C1 segment of cervical spinal cord (tissue), 14 donors: ENCODE results near the gene AGAP1.
A peak's percentile ranks its signal among the peaks of the same experiment; 100 is the strongest.

ENCODE experiments used
- DNase-seq, 14 donors: peaks; one replicate each; lab custom pipeline; 2025; lab: John Stamatoyannopoulos, UW

Gene AGAP1

DNA sequence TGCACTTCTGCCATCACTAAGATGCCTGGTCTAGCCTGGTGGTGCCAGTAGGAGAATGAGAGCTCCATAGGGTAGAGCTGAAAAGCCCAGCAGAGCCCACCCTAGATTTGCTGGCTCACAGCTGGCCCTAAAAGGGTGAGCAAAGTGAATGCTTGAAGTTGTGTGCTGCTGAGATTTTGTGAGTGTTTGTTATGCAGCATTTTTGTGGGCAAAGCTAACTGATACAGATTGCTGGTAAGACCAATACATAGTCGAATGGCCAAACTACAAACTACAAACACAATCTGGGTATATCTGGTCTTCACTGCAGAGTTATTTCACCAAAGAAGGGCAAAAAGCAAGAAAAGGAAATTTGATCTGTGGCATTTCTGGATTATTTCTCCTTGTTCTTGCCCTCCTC lies 7.1 kb upstream of the AGAP1 start:
- no peak for DNase-seq

DNA sequence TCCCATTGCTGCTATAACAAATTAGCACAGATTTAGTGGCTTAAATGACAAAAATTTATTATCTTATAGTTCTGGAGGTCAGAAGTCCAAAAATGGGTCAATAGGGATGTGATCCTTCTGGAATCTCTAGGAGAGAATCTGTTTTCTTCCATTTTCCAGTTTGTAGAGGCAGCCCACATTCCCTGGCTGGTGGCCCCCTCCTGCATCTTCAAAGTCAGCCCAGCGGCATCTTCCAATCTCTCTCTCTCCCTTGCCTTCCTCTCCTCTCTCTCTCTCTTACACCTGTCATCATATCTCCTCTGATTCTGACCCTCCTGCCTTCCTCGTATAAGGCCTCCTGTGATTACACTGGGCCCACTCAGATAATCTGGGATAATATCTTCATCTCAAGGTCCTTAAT lies 3.9 kb upstream of the AGAP1 start:
- no peak for DNase-seq

DNA sequence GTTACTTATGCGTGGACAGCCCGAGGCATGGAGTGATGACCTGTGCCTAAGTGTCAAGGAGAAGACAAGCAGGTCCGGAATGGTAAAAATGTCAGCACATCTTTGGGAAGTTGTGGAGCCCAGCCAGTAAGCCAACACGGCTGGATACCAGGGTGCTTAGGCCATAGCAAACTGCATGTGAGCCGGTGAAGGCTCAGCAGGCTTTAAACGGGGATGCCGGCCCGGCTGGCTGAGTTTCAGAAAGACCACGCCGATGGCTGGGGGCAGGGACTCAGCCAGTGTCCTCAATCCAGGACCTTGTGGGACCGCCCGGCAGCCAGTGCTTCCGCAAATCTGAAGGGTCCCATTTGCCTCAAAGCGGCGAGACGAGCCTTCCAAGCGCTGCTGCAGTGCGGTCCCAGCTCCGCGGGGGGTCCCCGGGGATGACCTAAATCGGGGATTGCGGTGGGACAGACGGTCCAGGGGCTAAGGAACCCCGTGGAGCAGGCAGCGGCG lies 946 bp upstream of the AGAP1 start:
- peak in 1 of 14 donors; percentile 38 for DNase-seq

DNA sequence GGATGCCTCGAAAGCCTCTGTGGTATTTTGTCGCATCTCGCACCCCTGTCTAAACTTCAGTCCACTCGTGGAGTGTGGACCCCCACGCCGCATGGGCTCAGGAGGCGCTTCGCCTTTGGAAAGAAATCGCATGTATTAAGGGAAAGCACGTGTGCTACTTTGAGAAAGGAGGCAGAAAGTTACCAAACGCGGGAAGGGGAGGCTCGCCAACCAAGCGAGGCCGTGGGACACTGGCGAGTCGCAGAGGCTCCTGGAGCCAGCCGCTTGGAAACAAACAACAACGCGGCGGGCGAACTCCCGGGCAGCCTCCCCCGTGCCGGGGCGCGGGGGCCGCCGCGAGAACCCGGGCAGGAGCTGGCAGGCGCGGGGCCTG lies 455 bp upstream of the AGAP1 start:
- DNase-seq: no peak

DNA sequence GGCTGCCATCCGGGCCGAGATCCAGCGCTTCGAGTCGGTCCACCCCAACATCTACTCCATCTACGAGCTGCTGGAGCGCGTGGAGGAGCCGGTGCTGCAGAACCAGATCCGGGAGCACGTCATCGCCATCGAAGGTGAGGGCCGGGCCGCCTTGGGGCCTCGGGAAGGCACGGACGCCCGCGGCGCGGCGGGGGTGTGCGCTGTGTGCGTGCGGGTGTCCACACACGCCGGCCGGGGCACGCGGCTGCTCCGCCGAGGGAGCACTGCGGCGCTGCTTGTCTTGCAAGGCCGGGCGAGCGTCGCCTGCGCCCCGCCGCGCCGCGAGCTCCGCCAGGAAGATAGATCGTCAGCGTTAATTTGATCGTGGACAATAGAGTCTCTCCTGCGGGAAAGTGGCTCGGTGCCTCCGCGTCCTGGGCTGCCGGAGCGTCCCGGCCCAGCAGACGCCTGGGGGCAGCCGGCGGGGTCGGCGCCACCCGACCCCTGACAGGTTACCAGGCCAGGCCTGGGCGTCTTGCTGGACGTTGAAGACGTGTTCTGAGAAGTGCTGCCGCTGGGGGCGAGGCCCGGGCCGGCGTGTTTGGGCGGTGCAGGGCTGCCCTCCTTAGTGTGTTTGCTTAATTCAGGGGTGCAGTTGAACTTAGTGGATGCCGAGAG lies 1.0 kb downstream of the AGAP1 start:
- DNase-seq: peak in 5 of 14 donors; percentile 19 to 68 (median 44)

DNA sequence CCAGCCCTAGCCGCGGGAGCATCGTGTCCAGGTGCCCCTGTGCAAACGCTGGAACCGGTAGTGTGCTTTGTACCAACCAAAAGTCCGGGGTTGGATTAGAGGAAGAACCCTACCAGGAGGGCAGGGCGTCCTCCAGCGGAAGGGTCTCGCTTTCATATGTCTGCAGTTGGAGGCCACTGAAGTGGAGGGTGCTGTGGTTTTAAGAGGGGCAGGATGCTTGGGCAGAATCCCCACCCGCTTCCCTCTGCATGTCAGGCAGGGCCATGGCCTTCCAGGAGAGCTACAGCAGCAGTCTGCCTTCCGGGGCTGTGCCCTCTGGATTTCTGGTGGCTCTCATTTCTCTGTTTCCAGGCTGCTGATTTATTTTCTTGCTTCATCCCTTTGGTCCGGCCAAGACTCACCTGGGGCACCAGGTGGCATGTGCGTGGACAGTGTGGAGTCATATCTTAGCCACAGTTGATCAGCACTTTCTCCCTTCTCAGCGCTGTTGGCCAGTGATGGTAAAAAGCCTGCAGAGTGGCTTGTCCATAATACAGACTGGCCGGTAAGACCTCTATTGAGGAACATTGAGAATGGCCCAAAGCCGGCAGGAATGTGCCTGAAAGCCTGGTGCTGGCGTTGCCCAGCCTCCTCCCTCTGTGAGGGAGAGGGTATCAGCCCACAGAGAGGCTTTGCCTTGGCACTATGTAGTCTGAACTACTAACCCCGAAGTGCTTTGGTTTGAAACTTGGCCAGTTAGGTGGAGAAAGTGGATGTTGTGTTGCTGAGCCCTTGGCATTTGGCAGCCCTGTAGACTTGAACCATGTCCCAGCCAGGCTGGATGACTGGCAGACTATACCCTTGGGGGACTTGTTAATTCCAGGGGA lies 1.8 kb downstream of the AGAP1 start:
- DNase-seq: peak in 5 of 14 donors; percentile 16 to 61 (median 32)

DNA sequence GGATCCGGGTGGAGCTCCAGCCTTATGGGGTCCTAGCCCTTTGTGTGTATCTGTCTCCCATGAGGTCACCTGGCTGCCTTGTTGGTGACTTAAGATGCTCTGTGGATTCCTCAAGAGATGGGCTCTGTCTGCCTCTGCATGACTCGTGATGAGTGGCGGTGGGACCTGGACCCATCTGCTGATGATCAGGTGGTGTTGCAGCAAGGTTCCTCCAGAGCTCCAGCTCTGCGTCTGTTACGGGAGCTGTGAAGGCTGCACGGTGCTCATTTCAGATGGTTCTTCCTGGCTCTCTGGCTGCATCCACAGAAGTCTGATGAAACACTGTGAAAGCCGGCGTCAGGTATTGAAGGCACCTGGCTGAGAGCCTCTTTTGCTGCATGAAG lies 2.4 kb downstream of the AGAP1 start:
- DNase-seq: peak in 2 of 14 donors; percentile 34 to 47

DNA sequence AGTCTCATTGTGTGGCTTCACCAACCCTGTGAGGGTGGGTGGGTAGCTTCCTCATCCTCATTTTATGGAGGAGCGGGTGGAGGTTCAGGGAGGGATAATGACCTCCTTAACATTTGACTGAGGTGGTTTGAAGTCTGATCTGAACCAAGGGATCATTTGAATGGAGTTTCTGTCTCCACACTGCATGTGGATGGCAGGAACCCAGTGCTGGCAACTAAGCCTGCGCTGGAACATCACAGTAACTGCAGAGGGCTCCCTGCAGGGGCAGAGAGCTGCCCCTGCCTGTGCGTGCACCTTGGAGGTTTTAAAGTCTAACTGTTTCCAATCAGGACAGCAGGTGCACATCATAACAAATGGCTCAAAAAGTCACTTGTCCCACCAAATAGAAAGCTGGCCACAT lies 3.3 kb downstream of the AGAP1 start:
- DNase-seq: peak in 4 of 14 donors; percentile 13 to 35 (median 26)

DNA sequence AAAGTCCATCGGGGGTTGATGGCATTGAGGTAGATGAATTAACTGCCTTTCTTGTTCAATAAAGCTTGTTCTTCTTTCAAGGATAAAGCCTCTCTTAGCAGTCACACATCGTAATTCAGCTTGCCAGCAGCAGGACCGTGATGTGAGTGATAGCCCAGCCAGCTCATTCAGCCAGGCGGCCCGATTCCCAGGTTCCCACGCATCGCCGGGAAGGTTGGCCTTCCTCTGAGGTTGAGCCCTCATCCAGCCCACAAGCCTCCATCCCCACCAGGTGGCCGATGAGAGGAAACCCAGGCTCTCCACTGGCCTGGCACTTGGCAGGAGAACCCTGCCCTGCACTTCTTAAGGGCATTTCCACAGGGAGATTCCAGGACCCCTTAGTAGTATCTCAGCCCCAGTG lies 4.7 kb downstream of the AGAP1 start:
- DNase-seq: peak in 3 of 14 donors; percentile 10 to 45 (median 15)

DNA sequence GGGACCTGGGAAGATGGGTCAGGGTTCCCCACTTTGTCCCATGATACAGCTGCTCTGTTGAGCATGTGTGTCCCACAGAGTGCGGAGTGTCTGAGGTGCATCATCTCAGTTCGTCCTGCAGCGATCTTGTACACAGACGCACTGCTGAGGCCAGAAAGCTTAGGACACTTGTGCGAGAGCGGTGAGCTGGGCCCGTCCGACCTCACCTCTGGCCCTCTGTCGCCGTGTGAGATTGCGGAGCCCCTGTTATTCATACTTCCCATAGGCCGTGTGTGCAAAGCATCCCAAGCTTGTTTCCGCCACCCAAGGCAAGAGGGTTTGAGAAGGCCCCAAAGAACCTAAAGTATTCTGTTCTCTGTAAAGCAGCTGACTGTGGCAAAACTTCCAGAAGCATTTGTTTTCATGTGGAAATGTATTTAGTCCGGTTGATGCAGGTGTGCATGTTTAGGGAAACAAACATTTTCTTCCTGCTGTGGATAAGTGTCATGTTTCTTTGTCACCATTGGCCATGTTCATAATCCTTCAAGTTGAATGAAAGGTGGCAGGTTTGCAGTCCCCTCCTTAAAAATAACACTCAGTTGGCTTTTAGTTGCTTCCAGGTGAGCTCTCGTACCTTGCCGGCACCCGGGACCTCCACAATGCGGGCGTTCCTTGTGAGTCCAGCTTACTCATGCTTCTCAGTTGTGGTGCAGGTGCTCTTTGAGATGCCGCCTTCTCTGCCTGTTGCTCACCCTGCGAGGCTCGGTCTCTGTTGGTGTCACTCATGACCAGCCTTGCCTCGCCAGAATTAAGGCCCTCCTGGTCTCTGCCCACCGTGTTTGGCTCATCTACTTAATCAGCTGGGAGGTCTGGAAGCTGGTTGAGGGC lies 5.3 kb downstream of the AGAP1 start:
- DNase-seq: no peak

DNA sequence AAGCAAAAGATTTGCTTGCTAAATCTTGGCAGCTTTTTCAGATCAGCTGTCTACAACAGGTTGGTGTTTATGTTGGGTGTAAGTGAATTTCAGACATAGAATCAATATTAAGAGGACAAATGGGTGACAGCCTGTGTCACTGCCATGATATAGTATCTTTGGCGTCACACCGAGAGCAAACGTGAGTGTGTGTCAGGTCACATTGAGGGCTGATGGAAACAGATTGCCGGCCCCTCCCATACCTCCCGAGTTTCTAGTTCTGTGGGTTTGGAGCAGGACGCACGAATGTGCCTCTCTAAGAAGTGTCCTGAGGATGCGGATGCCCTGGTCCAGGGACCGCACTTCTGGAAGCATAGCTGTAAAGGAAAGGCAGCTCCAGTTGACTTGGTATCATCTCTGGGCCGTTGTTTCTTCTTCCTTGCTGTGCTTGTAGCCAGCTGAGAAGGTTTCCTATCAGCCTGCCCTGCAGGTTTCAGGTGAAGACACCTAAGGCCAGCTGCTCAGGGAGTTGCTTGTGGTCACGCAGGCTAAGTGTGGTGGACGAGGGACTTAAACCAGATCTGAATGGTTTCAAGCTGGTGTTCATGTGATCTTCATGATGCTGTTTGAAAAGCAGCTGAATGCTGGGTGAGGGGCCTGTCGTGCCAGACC lies 6.4 kb downstream of the AGAP1 start:
- no peak for DNase-seq

DNA sequence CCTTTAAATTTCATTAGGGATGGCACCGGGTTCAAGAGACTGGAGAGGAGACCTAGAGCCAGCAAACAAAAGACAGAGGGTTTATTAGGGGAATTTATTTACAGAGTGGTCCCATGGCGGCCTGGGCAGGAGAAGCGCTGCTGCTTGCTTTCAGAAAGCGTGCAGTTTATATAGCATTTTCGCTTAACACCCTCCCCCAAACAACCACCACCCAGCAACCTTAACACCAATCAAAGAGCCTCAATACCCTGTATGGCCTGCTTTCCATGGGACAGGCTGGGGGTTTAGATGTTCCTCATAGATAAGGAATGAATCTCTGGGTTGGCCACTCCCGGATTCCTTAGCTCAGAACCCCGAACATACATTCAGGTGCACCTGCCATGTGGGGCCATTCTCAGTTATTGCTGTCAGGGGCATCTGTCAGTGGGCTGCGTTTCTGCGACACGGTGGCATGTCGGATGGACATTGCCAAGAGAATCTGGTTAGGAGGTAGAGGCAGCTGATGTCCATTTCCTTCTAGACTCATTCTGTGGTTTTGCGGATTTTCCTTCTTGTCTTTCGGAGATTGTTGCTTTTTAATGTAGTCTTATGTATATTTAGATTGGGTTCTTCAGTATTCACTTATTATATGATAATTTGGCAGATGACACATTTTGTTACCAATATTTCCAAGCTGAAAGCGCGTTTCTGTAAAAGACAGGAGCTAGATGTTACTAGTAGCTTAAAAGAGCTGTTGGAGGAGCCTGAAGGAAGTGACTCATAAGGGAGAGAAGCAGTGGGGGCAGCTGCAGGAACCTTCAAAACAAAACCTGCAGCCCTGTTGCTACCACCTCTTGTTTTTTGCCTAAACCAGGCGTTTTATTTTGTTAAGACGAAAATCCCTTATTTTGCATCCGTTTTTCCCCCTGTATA lies 7.2 kb downstream of the AGAP1 start:
- no peak for DNase-seq

DNA sequence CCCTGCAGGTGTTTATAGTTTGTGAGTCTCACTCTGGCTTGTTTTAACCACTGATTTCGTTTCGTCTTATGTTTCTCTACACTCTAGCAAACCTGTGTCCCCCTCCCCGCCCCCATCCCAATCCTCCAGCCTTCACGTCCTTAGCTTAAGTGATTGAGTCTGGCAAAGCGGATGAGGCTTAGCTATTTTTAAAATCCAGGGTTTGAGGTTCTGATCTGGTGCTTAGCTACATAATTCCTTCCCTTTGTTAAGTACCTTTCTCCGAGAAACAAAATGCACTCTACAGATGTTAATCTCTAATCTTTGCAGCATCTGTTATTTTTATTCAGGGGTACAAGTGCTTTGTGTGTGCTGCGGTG lies 7.8 kb downstream of the AGAP1 start:
- DNase-seq: no peak

DNA sequence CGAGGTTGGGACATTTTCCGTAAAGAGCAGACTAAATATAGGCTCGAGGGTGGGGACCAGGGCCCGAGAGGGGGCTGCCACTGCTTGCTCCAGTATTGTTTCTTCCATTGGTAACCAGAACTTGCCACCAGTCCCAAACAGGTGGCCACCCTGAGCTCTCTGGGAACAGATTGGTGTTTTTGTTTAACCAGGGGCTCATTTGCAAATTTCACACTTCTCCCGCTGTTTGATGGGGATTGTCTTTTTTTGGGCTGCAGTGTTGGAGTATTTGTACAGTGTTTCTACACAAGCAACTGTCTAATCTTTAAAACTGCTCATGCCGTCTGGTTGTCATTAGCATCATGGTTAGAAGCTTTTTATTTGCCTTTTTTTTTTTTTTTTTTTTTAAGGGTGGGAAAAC lies 8.5 kb downstream of the AGAP1 start:
- peak in 1 of 14 donors; percentile 12 for DNase-seq

DNA sequence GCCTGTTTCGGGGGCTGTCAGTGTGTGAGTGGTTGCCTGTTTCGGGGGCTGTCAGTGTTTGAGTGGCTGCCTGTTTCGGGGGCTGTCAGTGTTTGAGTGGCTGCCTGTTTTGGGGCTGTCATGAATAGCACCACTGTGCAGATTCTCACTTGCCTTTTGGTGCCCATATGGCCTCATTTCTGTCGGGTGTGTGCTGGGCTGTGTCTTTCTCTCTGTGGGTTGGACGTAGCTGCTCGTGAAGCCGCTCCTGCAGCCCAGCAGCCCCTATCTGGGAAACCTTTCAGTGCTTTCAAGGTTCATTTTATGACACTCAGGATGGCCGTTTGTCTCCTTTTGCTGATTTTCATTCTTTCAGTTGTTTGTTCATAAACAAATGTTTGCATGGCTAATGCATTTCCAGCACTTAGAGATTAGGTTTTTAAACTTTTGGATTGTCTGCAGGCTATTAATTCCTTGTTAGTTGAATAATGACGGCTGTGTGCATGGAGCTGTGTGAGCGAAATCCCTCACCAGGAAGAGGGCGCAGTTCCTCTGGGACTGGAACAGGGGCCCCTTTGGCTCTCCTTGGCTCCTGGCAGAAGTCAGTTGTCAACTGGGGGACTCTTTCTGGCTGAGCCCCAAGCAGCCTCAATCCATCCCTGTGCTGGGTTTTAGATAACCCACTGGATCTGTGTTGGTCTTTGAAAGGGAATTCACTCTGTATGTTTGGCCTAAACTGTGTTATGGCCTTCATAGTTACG lies 10.8 kb downstream of the AGAP1 start:
- peak in 7 of 14 donors; percentile 10 to 55 (median 36) for DNase-seq

DNA sequence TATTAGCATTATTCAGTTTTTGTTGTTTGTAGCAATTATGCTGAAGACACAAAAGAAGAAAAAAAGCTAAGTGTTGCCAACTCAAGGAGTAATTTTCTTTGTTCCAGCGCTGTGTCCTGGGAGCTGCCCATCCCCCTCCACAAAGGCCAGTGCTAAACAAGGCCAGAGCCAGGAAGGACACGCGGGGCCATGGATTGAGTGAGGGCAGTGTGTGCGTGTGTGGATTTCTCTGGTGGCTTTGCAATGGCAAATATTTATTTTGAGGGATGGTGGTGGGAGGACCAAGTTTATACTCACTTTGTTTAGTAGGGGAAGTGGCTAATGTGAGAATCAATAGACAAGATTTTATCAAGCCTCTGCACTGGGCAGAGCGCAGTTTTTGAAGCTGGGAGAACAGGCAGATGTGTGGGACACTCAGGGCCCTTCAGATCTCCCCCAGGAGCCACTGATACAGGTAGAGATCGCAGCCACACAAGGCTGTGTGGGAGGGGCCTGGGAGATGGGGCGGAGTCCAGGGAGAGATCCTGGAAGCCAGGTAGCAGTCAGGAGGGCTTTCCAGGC lies 11.4 kb downstream of the AGAP1 start:
- DNase-seq: peak in 3 of 14 donors; percentile 36 to 55 (median 40)

DNA sequence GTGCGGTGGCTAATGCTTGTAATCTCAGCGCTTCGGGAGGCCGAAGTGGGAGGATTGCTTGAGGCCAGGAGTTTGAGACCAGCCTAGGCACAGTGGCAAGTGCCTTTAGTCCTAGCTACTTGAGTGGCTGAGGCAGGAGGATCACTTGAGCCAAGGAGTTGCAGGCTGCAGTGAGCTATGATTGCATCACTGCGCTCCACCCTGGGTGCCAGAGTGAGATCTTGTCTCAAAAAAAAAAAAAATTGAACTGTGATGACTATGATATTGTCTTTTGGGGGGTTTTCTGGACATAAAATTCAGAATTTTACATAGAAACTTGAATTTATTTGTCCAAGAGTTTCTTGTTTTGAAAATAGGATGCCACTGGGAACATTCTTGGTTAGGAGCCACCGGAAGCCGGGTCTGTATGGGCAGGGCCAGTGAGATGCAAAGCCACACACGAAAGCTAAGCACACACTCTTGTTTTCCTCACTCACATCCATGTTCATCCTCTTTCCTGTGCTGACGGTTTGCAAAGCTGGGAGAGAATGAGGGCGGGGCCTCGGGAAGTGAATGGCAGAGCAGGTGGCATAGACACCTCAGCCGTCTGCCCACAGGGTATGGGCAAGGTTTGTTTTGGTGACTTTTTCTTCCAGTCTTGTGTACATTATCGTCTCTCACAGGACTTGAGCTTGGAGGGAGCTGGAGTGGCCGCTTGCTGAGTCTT lies 12.6 kb downstream of the AGAP1 start:
- DNase-seq: no peak

DNA sequence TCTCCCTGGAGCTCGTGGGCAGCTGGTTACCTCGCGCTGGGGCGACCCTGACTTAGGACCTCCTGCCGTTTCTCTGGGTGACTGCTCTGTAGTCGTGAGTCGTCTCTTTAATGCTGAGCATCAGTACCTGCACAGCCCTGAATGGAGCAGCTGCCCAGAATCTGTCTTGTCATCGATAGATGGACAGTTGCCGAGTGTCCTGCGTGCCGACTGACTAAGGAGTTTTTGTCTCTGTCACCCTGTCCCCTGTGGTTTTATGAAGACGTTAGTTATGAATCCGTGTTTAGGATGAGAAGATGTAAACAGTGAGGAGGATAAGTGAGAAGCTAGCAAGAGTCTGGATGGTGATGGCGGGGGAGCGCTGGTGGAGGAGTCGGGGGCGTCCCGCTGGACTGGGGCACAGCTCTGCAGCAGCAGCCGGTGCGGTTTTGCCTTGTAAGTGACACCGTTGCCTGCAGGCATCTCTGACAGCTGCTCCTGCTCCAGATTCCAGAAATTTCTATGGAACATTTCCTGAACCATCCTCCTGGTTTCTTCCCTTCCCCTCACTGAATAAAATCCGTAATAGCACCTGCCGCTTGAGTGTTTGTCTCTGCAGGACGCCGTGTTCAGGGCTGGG lies 13.3 kb downstream of the AGAP1 start:
- no peak for DNase-seq
